Neural cell (in vitro differentiated cells): ENCODE results near the gene KIRREL3. TPM values are rescaled to one million over a fixed set of nuclear protein-coding genes. Genes with fewer than 3 reads are reported as not detected.

Source experiments
- H2AFZ ChIP-seq: fragments of 200-600, 300-800 bp; sonication (generic), shearing (Covaris generic); 2 replicates; pipeline ENCODE4 v1.6.0; 2014; ENCODE audit warnings: low read depth, mild to moderate bottlenecking, antibody characterized with exemption, low read length, moderate library complexity
- H3F3A ChIP-seq: fragments of 200-600 bp; shearing (Covaris generic); 2 replicates; pipeline ENCODE4 v1.6.1; 2016; ENCODE audit warnings: mild to moderate bottlenecking, moderate library complexity, mixed read lengths, antibody characterized with exemption, low read length; ENCODE audit not compliant: insufficient read depth, poor library complexity, severe bottlenecking
- H3K27ac ChIP-seq: fragments of 200-600, 300-800 bp; sonication (generic), shearing (Covaris generic); 2 replicates; pipeline ENCODE4 v1.5.1; 2014; ENCODE audit warnings: mild to moderate bottlenecking, low read length, moderate library complexity
- H3K27me3 ChIP-seq: fragments of 300-800, 200-600 bp; sonication (generic), shearing (Covaris generic); 2 replicates; pipeline ENCODE4 v1.6.0; 2014; ENCODE audit warnings: mild to moderate bottlenecking, low read depth, low read length, moderate library complexity; ENCODE audit not compliant: insufficient read depth
- H3K36me3 ChIP-seq: fragments of 300-800, 200-600 bp; sonication (generic), shearing (Covaris generic); 2 replicates; pipeline ENCODE4 v1.5.1; 2014; ENCODE audit warnings: mild to moderate bottlenecking, antibody characterized with exemption, low read length, moderate library complexity; ENCODE audit not compliant: insufficient read depth
- H3K4me2 ChIP-seq: fragments of 300-800, 200-600 bp; sonication (generic), shearing (Covaris generic); 2 replicates; pipeline ENCODE4 v1.6.0; 2014; ENCODE audit warnings: mild to moderate bottlenecking, low read length
- H3K4me3 ChIP-seq: fragments of 300-800, 200-600 bp; sonication (generic), shearing (Covaris generic); 2 replicates; pipeline ENCODE4 v1.5.1; 2014; ENCODE audit warnings: mild to moderate bottlenecking, low read length, moderate library complexity
- H3K79me2 ChIP-seq: fragments of 200-600 bp; shearing (Covaris generic); replicated peaks from 2 replicates; pipeline ENCODE4 v1.6.0; 2014; ENCODE audit warnings: mild to moderate bottlenecking, low read length, moderate library complexity; ENCODE audit not compliant: insufficient read depth
- H3K9ac ChIP-seq: fragments of 300-800, 200-600 bp; sonication (generic), shearing (Covaris generic); 2 replicates; pipeline ENCODE4 v1.6.1; 2016; ENCODE audit warnings: mild to moderate bottlenecking, low read length, mixed read lengths
- H3K9me2 ChIP-seq: fragments of 200-600 bp; shearing (Covaris generic); 2 replicates; pipeline ENCODE4 v1.6.1; 2016; ENCODE audit warnings: mild to moderate bottlenecking, low read length, mixed read lengths; ENCODE audit not compliant: insufficient read depth
- H3K9me3 ChIP-seq: fragments of 200-600, 300-800 bp; sonication (generic), shearing (Covaris generic); 2 replicates; pipeline ENCODE4 v1.6.1; 2016; ENCODE audit warnings: mild to moderate bottlenecking, mixed run types, low read length, moderate library complexity, mixed read lengths
- H4K20me1 ChIP-seq: fragments of 200-600 bp; shearing (Covaris generic); 2 replicates; pipeline ENCODE4 v1.6.1; 2016; ENCODE audit warnings: mild to moderate bottlenecking, mixed run types; ENCODE audit not compliant: insufficient read depth
- CTCF ChIP-seq: fragments of 450-650 bp; IDR thresholded peaks from 2 replicates; pipeline ENCODE4 v1.5.1; 2014; ENCODE audit warnings: antibody characterized with exemption, mild to moderate bottlenecking, moderate library complexity; ENCODE audit not compliant: poor library complexity, severe bottlenecking
- EP300 ChIP-seq: fragments of 450-650 bp; conservative IDR thresholded peaks from 2 replicates; pipeline ENCODE4 v1.6.1; 2014; ENCODE audit warnings: antibody characterized with exemption, mild to moderate bottlenecking, moderate library complexity; ENCODE audit not compliant: poor library complexity, severe bottlenecking
- EZH2 ChIP-seq: fragments of 200-600, 300-800 bp; shearing (Covaris generic), sonication (generic); IDR thresholded peaks from 2 replicates; pipeline ENCODE4 v1.6.1; 2014; ENCODE audit warnings: antibody characterized with exemption, low read length, borderline replicate concordance, mild to moderate bottlenecking; ENCODE audit not compliant: insufficient read depth, poor library complexity, severe bottlenecking
- MXI1 ChIP-seq: fragments of 450-650 bp; conservative IDR thresholded peaks from 2 replicates; pipeline ENCODE4 v1.6.1; 2014; ENCODE audit warnings: antibody characterized with exemption, mild to moderate bottlenecking; ENCODE audit not compliant: poor library complexity, severe bottlenecking
- POLR2AphosphoS5 ChIP-seq: IDR thresholded peaks from 2 replicates; pipeline ENCODE4 v1.6.1; 2012
- RAD21 ChIP-seq: fragments of 450-650 bp; conservative IDR thresholded peaks from 2 replicates; pipeline ENCODE4 v1.6.1; 2014; ENCODE audit warnings: antibody characterized with exemption, mild to moderate bottlenecking, moderate library complexity
- REST ChIP-seq: IDR thresholded peaks from 2 replicates; pipeline ENCODE4 v1.6.1; 2012; ENCODE audit warnings: borderline replicate concordance
- SMC3 ChIP-seq: fragments of 450-650 bp; conservative IDR thresholded peaks from 2 replicates; pipeline ENCODE4 v1.6.1; 2014; ENCODE audit warnings: antibody characterized with exemption, mild to moderate bottlenecking, moderate library complexity; ENCODE audit not compliant: poor library complexity
- TAF1 ChIP-seq: IDR thresholded peaks from 2 replicates; pipeline ENCODE4 v1.6.1; 2012; ENCODE audit warnings: low read depth
- polyA plus RNA-seq: library from polyadenylated mRNA; depleted of rRNA; stranded (reverse); fragments of >200 nt; gene quantifications from 2 replicates; pipeline ENCODE4 v1.2.3, GENCODE V29; 2014

Gene KIRREL3
- polyA plus RNA-seq, 1 donor from 2014 or later: 23.8 TPM

GRCh38 chr11:126422446-126422845 lies 578.1 kb downstream of the KIRREL3 start:
- no peaks in the 10 kb centered on the region for H3K79me2 ChIP-seq
- no peak overlapping the region for H3K27ac ChIP-seq
- no peaks in the 10 kb centered on the region for H3K9me2 ChIP-seq
- H4K20me1 ChIP-seq: no peaks in the 10 kb centered on the region
- no peak overlapping the region for H2AFZ ChIP-seq
- H3K4me3 ChIP-seq: no peak overlapping the region
- H3K27me3 ChIP-seq: no peaks in the 10 kb centered on the region
- no peaks in the 10 kb centered on the region for H3K36me3 ChIP-seq
- no peaks in the 10 kb centered on the region for H3K9me3 ChIP-seq
- H3K9ac ChIP-seq: no peak overlapping the region
- H3K4me2 ChIP-seq: no peak overlapping the region
- H3F3A ChIP-seq: no peaks in the 10 kb centered on the region
- no peak for TF ChIP-seq SMC3
- TF ChIP-seq MXI1: no peak
- TF ChIP-seq CTCF: no peak
- no peak for TF ChIP-seq TAF1
- TF ChIP-seq POLR2AphosphoS5: no peak
- no peak for TF ChIP-seq REST
- no peak for TF ChIP-seq EZH2
- TF ChIP-seq EP300: no peak
- TF ChIP-seq RAD21: no peak

- Histone ChIP-seq H2AFZ (no peak overlapping the region), H3F3A (no peaks in the 10 kb centered on the region), H3K79me2 (no peaks in the 10 kb centered on the region), H3K36me3 (no peaks in the 10 kb centered on the region), H3K9ac (no peak overlapping the region), H3K27me3 (no peaks in the 10 kb centered on the region), H3K27ac (no peak overlapping the region), H3K9me2 (no peaks in the 10 kb centered on the region), H3K4me2 (no peak overlapping the region), H3K4me3 (no peak overlapping the region), H3K9me3 (no peaks in the 10 kb centered on the region), H4K20me1 (no peaks in the 10 kb centered on the region)
- TF ChIP-seq CTCF (no peak), TAF1 (no peak), EP300 (no peak), POLR2AphosphoS5 (no peak), RAD21 (no peak), REST (no peak), SMC3 (no peak), MXI1 (no peak), EZH2 (no peak)
These were observed 579.3 kb downstream of the KIRREL3 start for GRCh38 chr11:126421271-126421671.
